T-helper 17 cell (primary cell): ENCODE measurements around the gene UPK3B. TPM values are rescaled to one million over a fixed set of nuclear protein-coding genes. Genes with fewer than 3 reads are reported as not detected.
"Not testable (repeated sequence)": the region's sequence is repeated elsewhere in the genome, so short reads cannot be mapped to it uniquely, and the experiment has no call there.

Experiments
- ATAC-seq: fragments of 150-1000 bp; cut with Tn5 transposase; 2 replicates; pipeline ENCODE4 v1.10.0; 2021; ENCODE audit warnings: mild to moderate bottlenecking, moderate library complexity
- DNase-seq, 3 donors: peaks; one replicate each; pipeline versions ENCODE4 v3.0.0 to v3.0.0-alpha.2; 2020 to 2021
- H3K9me3 ChIP-seq: one replicate; pipeline ENCODE4 v1.7.0; 2013; ENCODE audit warnings: low read length, mild to moderate bottlenecking; ENCODE audit not compliant: control insufficient read depth, poor library complexity, severe bottlenecking
- H3K27ac Mint-ChIP-seq: one replicate; pipeline ENCODE4 v1.8.0; 2022; ENCODE audit warnings: mild to moderate bottlenecking, moderate library complexity, mixed read lengths
- H3K27me3 Mint-ChIP-seq: one replicate; pipeline ENCODE4 v1.8.0; 2022; ENCODE audit warnings: mixed read lengths
- H3K36me3 Mint-ChIP-seq: one replicate; pipeline ENCODE4 v1.8.0; 2022; ENCODE audit warnings: low read depth, mixed read lengths
- H3K4me1 Mint-ChIP-seq: one replicate; pipeline ENCODE4 v1.8.0; 2022; ENCODE audit warnings: mild to moderate bottlenecking, mixed read lengths
- H3K4me3 Mint-ChIP-seq: one replicate; pipeline ENCODE4 v1.8.0; 2022; ENCODE audit warnings: mild to moderate bottlenecking, moderate library complexity, mixed read lengths
- total RNA-seq, 4 donors: library from RNA in 2 of 4; stranded (reverse) in 2 of 4; gene quantifications; one replicate each; pipeline ENCODE4 v1.2.3 and lab custom pipeline; 2022 to 2026

UPK3B gene
- total RNA-seq, 2 donors from 2014 or later = 1.8 to 4.4 TPM

- H3K4me1 Mint-ChIP-seq = peaks cover 26% of the 10 kb centered on the region
- H3K27ac Mint-ChIP-seq, DNase-seq: not testable (repeated sequence)
Measured at GRCh38 chr7:76561342-76561741, 51.0 kb downstream of the UPK3B start.

GRCh38 chr7:76565001-76565400 is 54.6 kb downstream of the UPK3B start:
- H3K27me3 Mint-ChIP-seq, H3K27ac Mint-ChIP-seq, DNase-seq, H3K4me3 Mint-ChIP-seq, H3K9me3 ChIP-seq, ATAC-seq, H3K36me3 Mint-ChIP-seq: not testable (repeated sequence)
- peaks cover 10% of the 10 kb centered on the region for H3K4me1 Mint-ChIP-seq

More at GRCh38 chr7:76561342-76561741, 51.0 kb downstream of the UPK3B start:
- ATAC-seq, H3K4me3 Mint-ChIP-seq, H3K9me3 ChIP-seq, H3K27me3 Mint-ChIP-seq, H3K36me3 Mint-ChIP-seq: not testable (repeated sequence)

Other genes with a start within 250 kb of the UPK3B start
- 10 to 100 TPM; 25.8 to 33.2 TPM for gene HSPB1, start 207.9 kb upstream of the UPK3B start, total RNA-seq
- gene YWHAG, start 151.6 kb upstream of the UPK3B start, total RNA-seq = 10 to 100 TPM; 26.0 to 32.7 TPM
- gene SSC4D, start 100.9 kb upstream of the UPK3B start, total RNA-seq = not detected
- gene ZP3, start 85.6 kb upstream of the UPK3B start, total RNA-seq = 1 to 10 TPM; 6.1 to 9.9 TPM
- gene DTX2, start 48.8 kb upstream of the UPK3B start, total RNA-seq = 10 to 100 TPM; 23.6 to 26.3 TPM
- gene SPDYE16, start 32.7 kb downstream of the UPK3B start, total RNA-seq = under 1 TPM in 1 of 2 donors, not detected in 1; 0.91 TPM
- 10 to 100 TPM; 14.6 to 20.2 TPM for gene POMZP3, start 116.7 kb downstream of the UPK3B start, total RNA-seq